Muscle of arm (tissue), 12 donors: ENCODE measurements around the gene AURKA. TPM values are rescaled to one million over a fixed set of nuclear protein-coding genes. Genes with fewer than 3 reads are reported as not detected.
"Not testable (repeated sequence)": the region's sequence is repeated elsewhere in the genome, so short reads cannot be mapped to it uniquely, and the experiment has no call there.

ENCODE experiments used
- DNase-seq: peaks from one replicate; pipeline ENCODE4 v3.0.0-alpha.2; 2013
- polyA plus RNA-seq, 12 donors: library from polyadenylated mRNA; unstranded; fragments of 120-200 nt; gene quantifications; one replicate each; pipeline ENCODE4 v1.2.1, GENCODE V29; 2013; ENCODE audit not compliant: insufficient read length in 12 of 12

Gene AURKA
- polyA plus RNA-seq, 12 donors, result 5.1 to 14.4 (median 9.4) TPM; not detected in 1

- DNase-seq, result peak; percentile 74
Observed at GRCh38 chr20:56359212-56360132, 32.5 kb downstream of the AURKA start.

- DNase-seq, result peak; percentile 84
Observed at GRCh38 chr20:56358600-56359211, 33.3 kb downstream of the AURKA start, which contains the start of gene FAM210B. FAM210B (plus strand) TSS chr20:56358974; CDS start chr20:56359006, 32 bp downstream.

- DNase-seq, result no peak
Observed at GRCh38 chr20:56358070-56358469, 33.9 kb downstream of the AURKA start.

GRCh38 chr20:56353356-56353755 is 38.7 kb downstream of the AURKA start:
- DNase-seq, result no peak

GRCh38 chr20:56352345-56353055 is 39.5 kb downstream of the AURKA start:
- no peak for DNase-seq

- no peak for DNase-seq
Observed at GRCh38 chr20:56350842-56351241, 41.2 kb downstream of the AURKA start.

- DNase-seq, result no peak
Observed at GRCh38 chr20:56348746-56349145, 43.3 kb downstream of the AURKA start.

- DNase-seq, result no peak
Observed at GRCh38 chr20:56348305-56348693, 43.7 kb downstream of the AURKA start.

GRCh38 chr20:56347628-56348304 is 44.2 kb downstream of the AURKA start:
- no peak for DNase-seq

GRCh38 chr20:56345911-56346310 is 46.1 kb downstream of the AURKA start:
- no peak for DNase-seq

- peak; percentile 23 for DNase-seq
Observed at GRCh38 chr20:56343861-56344381, 48.1 kb downstream of the AURKA start.

- DNase-seq, result no peak
Observed at GRCh38 chr20:56342783-56343182, 49.2 kb downstream of the AURKA start.

- DNase-seq, result not testable (repeated sequence)
Observed at GRCh38 chr20:56336709-56337108, 55.3 kb downstream of the AURKA start.

- DNase-seq, result peak; percentile 25
Observed at GRCh38 chr20:56328861-56329260, 63.2 kb downstream of the AURKA start.

GRCh38 chr20:56324806-56325205 is 67.2 kb downstream of the AURKA start:
- DNase-seq, result no peak

- DNase-seq, result no peak
Observed at GRCh38 chr20:56323656-56324055, 68.4 kb downstream of the AURKA start.

GRCh38 chr20:56323206-56323605 is 68.8 kb downstream of the AURKA start:
- no peak for DNase-seq

GRCh38 chr20:56322681-56323080 is 69.3 kb downstream of the AURKA start:
- DNase-seq, result peak; percentile 6
